GM13977 (cell line): ENCODE results near the gene ANKRD31.
"Not testable (repeated sequence)": the region's sequence is repeated elsewhere in the genome, so short reads cannot be mapped to it uniquely, and the experiment has no call there.

Experiments
- DNase-seq: peaks from one replicate; pipeline ENCODE4 v3.0.0; 2012; ENCODE audit warnings: low spot score
- CTCF ChIP-seq: IDR thresholded peaks from 2 replicates; pipeline ENCODE4 v1.5.1; 2012; ENCODE audit warnings: mild to moderate bottlenecking, control low read depth; ENCODE audit not compliant: insufficient read depth; ENCODE audit errors: extremely low read depth, missing control alignments
- in situ Hi-C: fragments of 300-500 bp; cut with MboI; formaldehyde crosslinking; loops from one replicate; pipeline ENCODE4 v1.12.0; 2022; ENCODE audit warnings: low sequenced_read_pairs, low pct_unique_long_range_greater_than_20kb, mixed read lengths, inconsistent platforms; ENCODE audit not compliant: unreplicated experiment

ANKRD31 gene

GRCh38 chr5:75091597-75091996 is 145.1 kb downstream of the ANKRD31 start:
- in situ Hi-C loops: no loop called here
- DNase-seq: no peak
- TF ChIP-seq CTCF: no peak

GRCh38 chr5:75089662-75090061 is 147.0 kb downstream of the ANKRD31 start:
- in situ Hi-C loops: no loop called here
- no peak for TF ChIP-seq CTCF
- no peak for DNase-seq

DNA sequence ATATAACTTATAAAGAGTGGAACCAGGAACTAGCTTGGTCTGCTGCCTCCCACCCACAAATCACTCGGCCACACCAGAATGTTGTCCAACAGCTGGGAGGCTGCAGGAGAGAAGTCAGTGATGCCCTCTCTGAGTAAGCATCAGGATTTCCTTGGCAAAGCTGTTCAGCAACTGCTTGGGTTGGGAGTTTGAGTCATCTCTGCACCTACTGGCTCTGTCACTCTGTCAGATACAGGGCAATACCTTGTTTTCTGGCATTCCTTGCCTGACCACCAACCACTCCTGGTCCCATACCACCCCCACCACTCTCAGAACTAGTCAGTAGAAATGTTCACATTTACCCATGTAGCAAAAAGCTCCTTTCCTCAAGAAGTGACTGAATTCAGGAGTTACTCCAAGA is 147.5 kb downstream of the ANKRD31 start:
- DNase-seq: no peak
- in situ Hi-C loops: no loop called here
- TF ChIP-seq CTCF: no peak

- no peak for TF ChIP-seq CTCF
- in situ Hi-C loops: no loop called here
These were observed 148.0 kb downstream of the ANKRD31 start for GRCh38 chr5:75088648-75089047.

GRCh38 chr5:75081510-75081909 is 155.2 kb downstream of the ANKRD31 start:
- no peak for DNase-seq
- in situ Hi-C loops: no loop called here
- no peak for TF ChIP-seq CTCF

More at GRCh38 chr5:75088648-75089047, 148.0 kb downstream of the ANKRD31 start:
- DNase-seq: no peak

DNA sequence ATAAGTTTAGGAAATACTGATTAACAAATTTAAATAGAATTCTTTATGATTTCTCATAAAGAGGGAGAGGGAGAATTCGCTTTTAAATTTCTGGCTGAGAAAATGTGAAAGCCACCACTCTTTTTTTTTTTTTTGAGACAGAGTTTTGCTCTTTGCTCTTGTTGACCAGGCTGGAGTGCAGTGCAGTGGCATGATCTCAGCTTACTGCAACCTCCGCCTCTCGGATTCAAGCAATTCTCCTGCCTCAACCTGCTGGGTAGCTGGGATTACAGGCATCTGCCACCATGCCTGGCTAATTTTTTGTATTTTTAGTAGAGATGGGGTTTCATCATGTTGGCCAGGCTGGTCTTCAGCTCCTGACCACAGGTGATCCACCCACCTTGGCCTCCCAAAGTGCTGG is 157.3 kb downstream of the ANKRD31 start:
- DNase-seq, in situ Hi-C loops: not testable (repeated sequence)

DNA sequence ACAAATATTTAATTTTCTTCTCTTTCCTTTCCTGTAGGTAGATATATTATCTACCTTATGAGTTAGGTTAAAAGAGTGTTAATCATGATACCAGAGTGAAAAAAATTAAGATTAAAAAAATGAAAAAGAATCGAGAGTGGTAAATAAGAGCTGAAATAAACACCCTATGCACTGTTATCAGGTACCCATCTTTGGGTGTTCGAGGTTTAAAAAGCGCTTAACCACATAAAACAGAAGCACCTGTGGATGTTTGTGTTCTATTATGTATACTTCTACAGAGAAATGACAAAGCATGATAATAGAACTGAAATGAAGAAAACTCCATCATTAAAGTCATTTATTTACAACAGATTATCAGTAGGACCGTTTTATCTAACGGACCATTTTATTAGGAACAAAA is 158.7 kb downstream of the ANKRD31 start:
- in situ Hi-C loops: no loop called here
- TF ChIP-seq CTCF: no peak
- no peak for DNase-seq
